ENCODE measurements around the gene ACSM6. TPM values are rescaled to one million over a fixed set of nuclear protein-coding genes. Genes with fewer than 3 reads are reported as not detected.
A peak's percentile ranks its signal among the peaks of the same experiment; 100 is the strongest.

The ACSM6 gene
- total and polyA plus RNA-seq, 2 of the 8 experiments (the other 6 are each of a cell fraction or from before 2014, with no cell fraction given) = 0.33 TPM; not detected in 1

DNA sequence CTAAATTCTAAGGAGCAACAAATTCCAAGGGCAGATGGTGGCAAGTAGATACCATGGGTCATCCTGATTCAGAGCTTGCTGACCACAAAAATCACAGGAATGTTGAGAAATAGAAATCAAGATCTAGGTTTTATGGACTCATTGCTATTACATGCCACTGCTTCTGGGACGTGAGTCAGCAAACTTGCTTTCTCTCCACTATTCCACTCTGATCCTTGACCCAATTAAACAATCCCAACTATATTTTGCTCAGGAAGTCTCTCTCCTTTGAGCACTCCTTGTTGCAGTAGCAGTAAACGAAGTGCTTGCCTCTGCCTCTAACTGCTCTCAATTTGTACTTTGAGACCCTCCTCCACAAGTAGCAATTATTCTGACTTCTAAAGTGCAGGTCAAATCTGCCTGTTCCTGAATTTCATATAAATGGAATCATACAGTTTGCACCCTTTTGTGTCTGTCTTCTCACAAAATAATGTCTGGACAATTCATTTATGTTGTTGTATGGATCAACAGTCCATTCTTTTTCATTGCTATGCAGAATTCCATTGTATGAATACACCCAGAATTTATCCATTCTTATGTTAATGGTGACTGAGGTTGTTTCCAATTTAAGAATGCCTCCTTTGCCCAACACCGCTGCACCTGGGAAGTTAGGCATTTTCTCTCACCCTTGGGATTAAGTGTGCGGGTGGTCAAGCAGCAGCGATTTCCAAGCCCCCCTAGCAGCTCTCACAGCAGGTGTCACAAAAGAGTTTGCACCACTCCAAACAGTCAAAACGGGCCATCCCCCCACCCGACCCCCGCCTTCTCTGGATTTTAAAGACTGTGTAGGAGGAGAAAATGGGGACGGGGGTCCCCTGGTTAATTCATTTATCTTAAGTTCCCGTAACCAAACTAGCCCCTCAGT, 35.9 kb downstream of the ACSM6 start:
- Histone ChIP-seq H2BK12ac (ENCODE audit: low read depth, low read length) (peak overlapping the region; percentile 99; the same call in 1 of the 2 replicates), H3K23ac (ENCODE audit: insufficient read length) (no peak overlapping the region), H3K9ac (replicated peaks in 1 of 4; ENCODE audit: extremely low read depth in 1 of 4, low read depth in 3 of 4, low read length in 3 of 4) (peak overlapping the region; percentile 39 to 92 (median 68)), H4K8ac (ENCODE audit: extremely low read depth, insufficient read depth, low read length) (peak overlapping the region; percentile 97; the same call in 1 of the 2 replicates), H3K18ac (ENCODE audit: extremely low read depth, low read length) (peak overlapping the region; percentile 100), H3K14ac (ENCODE audit: insufficient read length) (peak overlapping the region; percentile 90), H3K79me2 (ENCODE audit: control insufficient read depth in 1 of 2, insufficient read depth in 2 of 2, low read length in 2 of 2) (no peaks in the 10 kb centered on the region), H2AFZ (ENCODE audit: low read length) (no peak overlapping the region), H2BK15ac (ENCODE audit: low read length) (peak overlapping the region; percentile 48), H4K5ac (ENCODE audit: insufficient read length, low read depth, low read length) (peak overlapping the region; percentile 100), H3K4me2 (ENCODE audit: insufficient read depth in 1 of 2, low read depth in 2 of 2, low read length in 2 of 2) (peak overlapping the region; percentile 75 to 85), H3K27ac (ENCODE audit: low read depth, low read length) (peak overlapping the region; percentile 99), H3K9me3 (ENCODE audit: insufficient read depth in 2 of 2, low read depth in 1 of 2, low read length in 1 of 2) (no peaks in the 10 kb centered on the region), H3K56ac (replicated peaks; ENCODE audit: insufficient read length, low read depth, low read length) (peak overlapping the region; percentile 100), H3K4me3 (ENCODE audit: extremely low read depth in 1 of 4, insufficient read depth in 2 of 4, low read depth in 3 of 4, low read length in 4 of 4) (peak overlapping the region; percentile 23 to 55 (median 28)), H3K27me3 (replicated peaks in 1 of 4; ENCODE audit: control insufficient read depth in 3 of 4, extremely low read depth in 1 of 4, insufficient read depth in 3 of 4, low read length in 3 of 4) (no peaks in the 10 kb centered on the region), H3K4me1 (replicated peaks in 1 of 4; ENCODE audit: control insufficient read depth in 3 of 4, insufficient read depth in 4 of 4, low read length in 3 of 4) (peaks cover 4 to 34% (median 23%) of the 10 kb centered on the region in 4 experiments; a peak in 6 of 7 replicates), H2BK5ac (ENCODE audit: low read depth, low read length) (peak overlapping the region; percentile 100), H4K20me1 (replicated peaks in 1 of 2; ENCODE audit: control insufficient read depth in 1 of 2, insufficient read depth in 2 of 2, low read length in 2 of 2) (no peaks in the 10 kb centered on the region), H2BK20ac (ENCODE audit: low read length) (peak overlapping the region; percentile 99), H4K91ac (replicated peaks; ENCODE audit: insufficient read length, low read length) (peak overlapping the region; percentile 100), H3K4ac (replicated peaks; ENCODE audit: insufficient read length, low read depth, low read length) (peak overlapping the region; percentile 100), H2BK120ac (replicated peaks; ENCODE audit: low read depth, low read length) (peak overlapping the region; percentile 100), H3K23me2 (ENCODE audit: low read depth, low read length) (peaks cover 7% of the 10 kb centered on the region), H2AK5ac (ENCODE audit: low read depth, low read length) (peak overlapping the region; percentile 90), H3K79me1 (ENCODE audit: low read depth, low read length) (no peaks in the 10 kb centered on the region), H3K36me3 (ENCODE audit: control insufficient read depth in 2 of 4, insufficient read depth in 4 of 4, low read length in 3 of 4) (peaks cover 0 to 14% (median 7%) of the 10 kb centered on the region in 4 experiments; a peak in 1 of 8 replicates)
- DNase-seq (ENCODE audit: low read depth in 1 of 2, low spot score in 2 of 2) (peak; percentile 66 to 84), FAIRE-seq (peak; percentile 71)
- CTCF ChIA-PET (ENCODE audit: partially characterized antibody) = interaction anchor here (0.9 to 2.5 kb wide), 7 partner anchors 12 to 42 kb away, joined by 3 to 6 read pairs (median 4); no protein-coding TSS in a partner anchor
- WGBS, 2 experiments (ENCODE audit: extremely low coverage in 1 of 2, insufficient coverage in 1 of 2, insufficient read length in 1 of 2, insufficient replicate concordance in 2 of 2, low coverage in 1 of 2, low lambda C conversion rate in 2 of 2, missing lambda C conversion rate in 1 of 2) = 4% methylated on average over 10 of the region's 10 CpGs; no CpG with 5 or more reads in 1 of the 2 experiments
- POLR2A ChIA-PET (ENCODE audit: partially characterized antibody) = interaction anchor here (0.6 to 5.9 kb wide), 34 partner anchors 8 to 511 kb away, joined by 3 to 57 read pairs (median 5); no protein-coding TSS in a partner anchor
- TF ChIP-seq SAP30 (IDR thresholded peaks at IDR 0.05; ENCODE audit: insufficient read depth, insufficient replicate concordance, low read length) = no peak
- peak; percentile 53 to 98; a peak in 3 of 4 replicates for TF ChIP-seq HDAC2 (IDR thresholded peaks at IDR 0.05; ENCODE audit: borderline replicate concordance in 1 of 2, low read depth in 2 of 2, low read length in 2 of 2)
- peak; percentile 80 for TF ChIP-seq TEAD4 (IDR thresholded peaks at IDR 0.05; ENCODE audit: low read depth, low read length)
- peak; percentile 59 for TF ChIP-seq CEBPB (IDR thresholded peaks at IDR 0.05; ENCODE audit: low read depth, low read length)
- peak; percentile 11; the same call in 1 of the 2 replicates for TF ChIP-seq POLR2AphosphoS5 (IDR thresholded peaks at IDR 0.05; ENCODE audit: low read depth, low read length)
- no peak for TF ChIP-seq KDM4A (IDR thresholded peaks at IDR 0.05; ENCODE audit: low read depth, low read length, severe bottlenecking)
- TF ChIP-seq ASH2L (IDR thresholded peaks at IDR 0.05; ENCODE audit: low read length) = no peak
- TF ChIP-seq TCF12 (IDR thresholded peaks at IDR 0.05; ENCODE audit: low read depth, low read length) = peak; percentile 93
- peak; percentile 46 for TF ChIP-seq SP1 (IDR thresholded peaks at IDR 0.05; ENCODE audit: low read depth, low read length)

Measured in H1 (cell line).